H1 (cell line): ENCODE measurements around the gene AIFM3. TPM values are rescaled to one million over a fixed set of nuclear protein-coding genes. Genes with fewer than 3 reads are reported as not detected.

Source experiments
- CTCF ChIA-PET: fragments of 300-600 bp; sonication (Branson Sonifier 250); formaldehyde crosslinking; loops from one replicate; lab custom pipeline; 2021; ENCODE audit not compliant: partially characterized antibody; lab: Charles Lee
- POLR2A ChIA-PET: fragments of 300-600 bp; sonication (Branson Sonifier 250); formaldehyde crosslinking; loops from one replicate; lab custom pipeline; 2021; ENCODE audit warnings: inconsistent platforms; ENCODE audit not compliant: partially characterized antibody; lab: Charles Lee
- DNase-seq, 2 experiments: peaks; one replicate each; pipeline versions ENCODE4 v3.0.0 to v3.0.0-alpha.2; 2010 to 2022; ENCODE audit warnings: low spot score in 2 of 2, low read depth in 1 of 2, mixed read lengths in 1 of 2
- FAIRE-seq: peaks from 2 replicates; lab custom pipeline; 2011; peaks lifted over from hg19 to GRCh38; lab: Jason Lieb, UNC
- H2AFZ ChIP-seq: 2 replicates; pipeline ENCODE4 v1.8.1; 2012; ENCODE audit warnings: low read length, inconsistent platforms
- H2AK5ac ChIP-seq: 2 replicates; pipeline ENCODE4 v1.6.1; 2013; ENCODE audit warnings: low read depth, low read length
- H2BK120ac ChIP-seq: replicated peaks from 2 replicates; pipeline ENCODE3; 2013; ENCODE audit warnings: low read depth, low read length, inconsistent platforms
- H2BK12ac ChIP-seq: 2 replicates; pipeline ENCODE4 v1.6.1; 2013; ENCODE audit warnings: low read depth, low read length
- H2BK15ac ChIP-seq: 2 replicates; pipeline ENCODE4 v1.6.1; 2013; ENCODE audit warnings: low read length
- H2BK20ac ChIP-seq: 2 replicates; pipeline ENCODE4 v1.6.1; 2013; ENCODE audit warnings: low read length
- H2BK5ac ChIP-seq: 2 replicates; pipeline ENCODE4 v1.6.1; 2013; ENCODE audit warnings: low read depth, low read length
- H3K14ac ChIP-seq: 2 replicates; pipeline ENCODE4 v1.6.1; 2013; ENCODE audit warnings: inconsistent platforms; ENCODE audit not compliant: insufficient read length
- H3K18ac ChIP-seq: 2 replicates; pipeline ENCODE4 v1.6.1; 2013; ENCODE audit warnings: low read length; ENCODE audit errors: extremely low read depth
- H3K23ac ChIP-seq: 2 replicates; pipeline ENCODE4 v1.6.1; 2013; ENCODE audit warnings: inconsistent platforms; ENCODE audit not compliant: insufficient read length
- H3K23me2 ChIP-seq: 2 replicates; pipeline ENCODE4 v1.6.1; 2013; ENCODE audit warnings: low read depth, low read length
- H3K27ac ChIP-seq: 2 replicates; pipeline ENCODE4 v1.6.1; 2011; ENCODE audit warnings: low read depth, low read length, inconsistent platforms
- H3K27me3 ChIP-seq, 4 experiments: replicated peaks in 1 of 4; 1 replicate in 1 of 4; 2 replicates in 3 of 4; pipeline versions ENCODE4 v1.6.1 to v1.8.1; 2011 to 2013; ENCODE audit warnings: low read length in 3 of 4, mild to moderate bottlenecking in 3 of 4, inconsistent platforms in 2 of 4, mixed read lengths in 2 of 4, moderate library complexity in 1 of 4; ENCODE audit not compliant: control insufficient read depth in 3 of 4, insufficient read depth in 3 of 4; ENCODE audit errors: extremely low read depth in 1 of 4
- H3K36me3 ChIP-seq, 4 experiments: 2 replicates each; pipeline versions ENCODE4 v1.6.1 to v1.8.1; 2011 to 2013; ENCODE audit warnings: mild to moderate bottlenecking in 4 of 4, low read length in 3 of 4, moderate library complexity in 2 of 4, control low read depth in 1 of 4, inconsistent platforms in 1 of 4; ENCODE audit not compliant: insufficient read depth in 4 of 4, control insufficient read depth in 2 of 4
- H3K4ac ChIP-seq: replicated peaks from 2 replicates; pipeline ENCODE3; 2013; ENCODE audit warnings: low read length, low read depth, mixed read lengths, inconsistent platforms; ENCODE audit not compliant: insufficient read length
- H3K4me1 ChIP-seq, 4 experiments: replicated peaks in 1 of 4; 1 replicate in 1 of 4; 2 replicates in 3 of 4; pipeline versions ENCODE4 v1.6.1 to v1.8.1; 2011 to 2013; ENCODE audit warnings: low read length in 3 of 4, inconsistent platforms in 2 of 4, mixed read lengths in 1 of 4; ENCODE audit not compliant: insufficient read depth in 4 of 4, control insufficient read depth in 3 of 4
- H3K4me2 ChIP-seq, 2 experiments: 2 replicates each; pipeline versions ENCODE4 v1.6.1 to v1.8.1; 2011 to 2013; ENCODE audit warnings: low read depth in 2 of 2, low read length in 2 of 2, control low read depth in 1 of 2, inconsistent platforms in 1 of 2, mild to moderate bottlenecking in 1 of 2; ENCODE audit not compliant: insufficient read depth in 1 of 2
- H3K4me3 ChIP-seq, 4 experiments: fragments of 200-600, 300-600 bp in 1 of 4; sonication (generic), shearing (Covaris generic), sonication (Bioruptor Twin) in 1 of 4; 2 replicates each; pipeline versions ENCODE4 v1.5.1 to v1.8.1; 2011 to 2016; ENCODE audit warnings: low read length in 4 of 4, low read depth in 3 of 4, control low read depth in 2 of 4, inconsistent platforms in 2 of 4, mild to moderate bottlenecking in 2 of 4, mixed read lengths in 1 of 4, moderate library complexity in 1 of 4; ENCODE audit not compliant: insufficient read depth in 2 of 4; ENCODE audit errors: extremely low read depth in 1 of 4
- H3K56ac ChIP-seq: replicated peaks from 2 replicates; pipeline ENCODE3; 2013; ENCODE audit warnings: low read depth, mild to moderate bottlenecking, mixed read lengths, low read length, inconsistent platforms; ENCODE audit not compliant: insufficient read length
- H3K79me1 ChIP-seq: 2 replicates; pipeline ENCODE4 v1.6.1; 2013; ENCODE audit warnings: low read depth, low read length, control low read depth
- H3K79me2 ChIP-seq, 2 experiments: 2 replicates each; pipeline versions ENCODE4 v1.6.1 to v1.8.1; 2012 to 2013; ENCODE audit warnings: low read length in 2 of 2, mild to moderate bottlenecking in 2 of 2, inconsistent platforms in 1 of 2; ENCODE audit not compliant: insufficient read depth in 2 of 2, control insufficient read depth in 1 of 2
- H3K9ac ChIP-seq, 4 experiments: replicated peaks in 1 of 4; 1 replicate in 1 of 4; 2 replicates in 3 of 4; pipeline versions ENCODE4 v1.6.1 to v1.8.1; 2011 to 2013; ENCODE audit warnings: low read depth in 3 of 4, low read length in 3 of 4, control low read depth in 2 of 4, mild to moderate bottlenecking in 2 of 4, moderate library complexity in 2 of 4, inconsistent platforms in 1 of 4; ENCODE audit errors: extremely low read depth in 1 of 4
- H3K9me3 ChIP-seq, 2 experiments: 2 replicates each; pipeline versions ENCODE4 v1.6.1 to v1.8.1; 2012 to 2013; ENCODE audit warnings: mild to moderate bottlenecking in 2 of 2, moderate library complexity in 2 of 2, control low read depth in 1 of 2, inconsistent platforms in 1 of 2, low read depth in 1 of 2, low read length in 1 of 2, mixed read lengths in 1 of 2; ENCODE audit not compliant: insufficient read depth in 2 of 2
- H4K20me1 ChIP-seq, 2 experiments: replicated peaks in 1 of 2; 2 replicates each; pipeline versions ENCODE3 to v1.8.1; 2011 to 2013; ENCODE audit warnings: inconsistent platforms in 2 of 2, low read length in 2 of 2, mild to moderate bottlenecking in 1 of 2; ENCODE audit not compliant: insufficient read depth in 2 of 2, control insufficient read depth in 1 of 2
- H4K5ac ChIP-seq: 2 replicates; pipeline ENCODE4 v1.6.1; 2013; ENCODE audit warnings: low read length, low read depth, mixed read lengths, inconsistent platforms; ENCODE audit not compliant: insufficient read length
- H4K8ac ChIP-seq: 2 replicates; pipeline ENCODE4 v1.8.0; 2013; ENCODE audit warnings: mild to moderate bottlenecking, moderate library complexity, low read length, inconsistent platforms; ENCODE audit not compliant: insufficient read depth; ENCODE audit errors: extremely low read depth
- H4K91ac ChIP-seq: replicated peaks from 2 replicates; pipeline ENCODE3; 2013; ENCODE audit warnings: low read length, mixed read lengths, inconsistent platforms; ENCODE audit not compliant: insufficient read length
- NRF1 ChIP-seq: IDR thresholded peaks from 2 replicates; pipeline ENCODE4 v1.6.1; 2011; ENCODE audit warnings: mild to moderate bottlenecking, low read depth, low read length, improper control_type of control experiment
- WGBS, 2 experiments: shearing (Covaris generic) in 1 of 2; methylation state at CpG; one replicate each; pipeline versions ENCODE4 v1.1.6 to v1.1.7; 2013 to 2015; ENCODE audit warnings: low lambda C conversion rate in 2 of 2, mixed read lengths in 2 of 2, inconsistent platforms in 1 of 2, low coverage in 1 of 2, missing lambda C conversion rate in 1 of 2; ENCODE audit not compliant: insufficient replicate concordance in 2 of 2, insufficient coverage in 1 of 2, insufficient read length in 1 of 2; ENCODE audit errors: extremely low coverage in 1 of 2, missing lambda C conversion rate in 1 of 2; 5-methylcytosine and 5-hydroxymethylcytosine counted together
- polyA plus RNA-seq, 7 experiments: library from polyadenylated mRNA; depleted of rRNA in 3 of 7; stranded (reverse) in 5 of 7; unstranded in 2 of 7; fragments of >200 nt in 5 of 7; fragments of 200-250 nt in 2 of 7; gene quantifications; 1 replicate in 5 of 7; 2 replicates in 1 of 7; 4 replicates in 1 of 7; pipeline versions ENCODE4 v1.2.1 to v1.2.3, GENCODE V29; 2011 to 2013; ENCODE audit warnings: missing spikeins in 2 of 7, mixed read lengths in 2 of 7
- total RNA-seq: library from RNA; stranded (reverse); fragmentation: NEBNext Ultra II Directional; extraction: Animal tissue kit (Norgen Biotek cat#: 25700); gene quantifications from 2 replicates; pipeline ENCODE4 v1.2.1, GENCODE V29; 2021

Gene AIFM3
- total and polyA plus RNA-seq, 2 of the 8 experiments (the other 6 are each of a cell fraction or from before 2014, with no cell fraction given): 0.86 to 1.4 TPM

DNA sequence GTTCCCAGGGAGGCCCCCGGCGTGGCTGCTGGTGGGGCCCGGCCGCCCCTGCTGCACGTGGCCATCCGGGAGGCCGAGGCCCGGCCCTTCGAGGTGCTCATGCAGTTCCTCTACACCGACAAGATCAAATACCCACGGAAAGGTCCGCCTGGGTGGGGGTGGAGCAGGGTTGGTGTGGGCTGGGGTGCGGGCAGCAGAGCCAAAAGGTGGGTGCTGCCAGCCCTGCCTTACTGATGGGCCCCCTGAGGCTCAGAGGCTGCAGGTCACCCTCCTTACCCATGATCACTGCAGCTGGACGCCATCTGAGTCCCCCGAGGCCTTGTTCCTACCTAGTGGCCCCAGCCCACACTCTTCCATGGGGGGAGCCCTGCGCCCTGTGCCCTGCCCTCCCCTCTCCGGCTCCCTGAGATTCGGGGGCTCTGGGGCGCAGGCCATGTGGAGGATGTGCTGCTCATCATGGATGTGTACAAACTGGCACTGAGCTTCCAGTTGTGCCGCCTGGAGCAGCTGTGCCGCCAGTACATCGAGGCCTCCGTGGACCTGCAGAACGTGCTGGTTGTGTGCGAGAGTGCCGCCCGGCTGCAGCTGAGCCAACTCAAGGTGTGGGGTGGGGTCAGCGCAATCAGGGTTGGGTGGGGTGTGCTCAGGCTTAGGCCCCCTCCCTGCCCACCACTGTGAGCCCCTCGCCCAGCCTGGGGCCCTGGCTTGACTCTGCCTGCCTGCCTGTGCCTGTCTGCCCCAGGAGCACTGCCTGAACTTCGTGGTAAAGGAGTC is 27.3 kb downstream of the AIFM3 start:
- Histone ChIP-seq H3K27ac (no peak overlapping the region), H3K4ac (no peak overlapping the region), H3K9me3 (no peaks in the 10 kb centered on the region), H3K4me1 (no peaks in the 10 kb centered on the region), H3K79me1 (no peaks in the 10 kb centered on the region), H4K20me1 (peaks cover 2 to 15% of the 10 kb centered on the region in 2 experiments), H2BK5ac (no peak overlapping the region), H2BK15ac (no peak overlapping the region), H3K36me3 (peaks cover 0 to 10% (median 3%) of the 10 kb centered on the region in 4 experiments; a peak in 5 of 8 replicates), H4K8ac (no peak overlapping the region), H3K4me3 (no peak overlapping the region), H4K5ac (no peak overlapping the region), H3K14ac (no peak overlapping the region), H3K23ac (no peak overlapping the region), H3K23me2 (no peaks in the 10 kb centered on the region), H2AK5ac (no peak overlapping the region), H3K56ac (no peak overlapping the region), H3K18ac (no peak overlapping the region), H3K9ac (no peak overlapping the region), H2BK120ac (no peak overlapping the region), H2BK12ac (no peak overlapping the region), H4K91ac (no peak overlapping the region), H3K79me2 (no peaks in the 10 kb centered on the region), H2AFZ (no peak overlapping the region), H3K4me2 (no peak overlapping the region), H2BK20ac (no peak overlapping the region), H3K27me3 (no peaks in the 10 kb centered on the region)
- WGBS, 2 experiments: 94% methylated on average over 30 of the region's 30 CpGs; no CpG with 5 or more reads in 1 of the 2 experiments
- DNase-seq (no peak), FAIRE-seq (no peak)
- CTCF ChIA-PET: interaction anchor here (0.6 to 1.7 kb wide), 3 partner anchors 9 to 71 kb away, joined by 3 to 4 read pairs (median 4); no protein-coding TSS in a partner anchor
- TF ChIP-seq NRF1: no peak
- POLR2A ChIA-PET: interaction anchor here (0.5 to 1.6 kb wide), 3 partner anchors 12 to 93 kb away, joined by 3 to 5 read pairs (median 4); partner anchors contain the start of gene LZTR1
